Measurements from ENCODE around the gene ESR1. TPM values are rescaled to one million over a fixed set of nuclear protein-coding genes. Genes with fewer than 3 reads are reported as not detected.

Gene ESR1
- polyA plus RNA-seq, 1 donor (not counting 4 experiments of a cell fraction or from before 2014, with no cell fraction given) = 0.22 TPM

DNA sequence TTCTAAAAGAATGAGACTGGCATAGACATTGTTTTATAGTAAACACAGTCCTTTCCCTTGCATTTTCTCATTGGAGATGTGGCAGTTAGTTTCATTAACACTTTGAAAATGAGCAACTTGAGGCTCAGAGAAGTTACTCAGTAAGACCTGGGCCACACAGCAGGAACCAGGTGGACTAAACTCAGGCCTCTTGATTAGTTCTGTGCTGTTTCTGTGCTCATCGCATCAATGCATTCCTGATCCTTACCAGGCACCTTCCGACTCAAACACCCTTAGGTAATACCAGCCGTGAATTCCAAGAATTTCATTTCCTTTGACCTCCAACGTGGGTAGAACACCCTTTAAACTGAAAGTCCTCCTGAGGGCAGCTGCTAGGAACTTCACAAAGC, 362.8 kb downstream of the ESR1 start:
- Histone ChIP-seq H3K27ac (ENCODE audit: control insufficient read depth, insufficient read depth, low read length) (no peak overlapping the region), H3K9ac (ENCODE audit: control insufficient read depth, extremely low read depth, insufficient read depth, low read length) (no peak overlapping the region), H3K9me3 (ENCODE audit: control insufficient read depth, low read depth, low read length) (no peaks in the 10 kb centered on the region), H4K20me1 (ENCODE audit: control insufficient read depth, extremely low read depth, insufficient read depth, low read length) (no peaks in the 10 kb centered on the region), H3K4me1 (ENCODE audit: control insufficient read depth, extremely low read depth, insufficient read depth, low read length) (no peaks in the 10 kb centered on the region), H3K27me3 (ENCODE audit: control insufficient read depth, extremely low read depth, insufficient read depth, low read length) (no peaks in the 10 kb centered on the region), H3K4me3 (ENCODE audit: control insufficient read depth in 2 of 3, extremely low read depth in 1 of 3, insufficient read depth in 2 of 3, low read depth in 1 of 3, low read length in 3 of 3) (no peak overlapping the region), H3K79me2 (ENCODE audit: control insufficient read depth, insufficient read depth, low read length) (no peaks in the 10 kb centered on the region), H3K4me2 (ENCODE audit: control insufficient read depth, extremely low read depth, insufficient read depth, low read depth, low read length) (no peak overlapping the region), H3K36me3 (ENCODE audit: control insufficient read depth in 2 of 2, extremely low read depth in 1 of 2, insufficient read depth in 2 of 2, low read length in 2 of 2) (no peaks in the 10 kb centered on the region), H2AFZ (ENCODE audit: control insufficient read depth, low read length) (no peak overlapping the region), H3K9me1 (ENCODE audit: control insufficient read depth, extremely low read depth, insufficient read depth, low read length) (no peaks in the 10 kb centered on the region)
- TF ChIP-seq EZH2 (IDR thresholded peaks at IDR 0.05; ENCODE audit: low read length) = no peak
- TF ChIP-seq, protein P1, sequence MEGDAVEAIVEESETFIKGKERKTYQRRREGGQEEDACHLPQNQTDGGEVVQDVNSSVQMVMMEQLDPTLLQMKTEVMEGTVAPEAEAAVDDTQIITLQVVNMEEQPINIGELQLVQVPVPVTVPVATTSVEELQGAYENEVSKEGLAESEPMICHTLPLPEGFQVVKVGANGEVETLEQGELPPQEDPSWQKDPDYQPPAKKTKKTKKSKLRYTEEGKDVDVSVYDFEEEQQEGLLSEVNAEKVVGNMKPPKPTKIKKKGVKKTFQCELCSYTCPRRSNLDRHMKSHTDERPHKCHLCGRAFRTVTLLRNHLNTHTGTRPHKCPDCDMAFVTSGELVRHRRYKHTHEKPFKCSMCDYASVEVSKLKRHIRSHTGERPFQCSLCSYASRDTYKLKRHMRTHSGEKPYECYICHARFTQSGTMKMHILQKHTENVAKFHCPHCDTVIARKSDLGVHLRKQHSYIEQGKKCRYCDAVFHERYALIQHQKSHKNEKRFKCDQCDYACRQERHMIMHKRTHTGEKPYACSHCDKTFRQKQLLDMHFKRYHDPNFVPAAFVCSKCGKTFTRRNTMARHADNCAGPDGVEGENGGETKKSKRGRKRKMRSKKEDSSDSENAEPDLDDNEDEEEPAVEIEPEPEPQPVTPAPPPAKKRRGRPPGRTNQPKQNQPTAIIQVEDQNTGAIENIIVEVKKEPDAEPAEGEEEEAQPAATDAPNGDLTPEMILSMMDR (optimal IDR thresholded peaks at IDR 0.05 in 1 of 3, IDR thresholded peaks at IDR 0.05 in 1 of 3, conservative IDR thresholded peaks at IDR 0.05 in 1 of 3; ENCODE audit: extremely low read depth in 1 of 3, insufficient read depth in 2 of 3, low read length in 3 of 3) = no peak
- DNase-seq (ENCODE audit: low read depth, low spot score) = no peak
- dilution Hi-C loops (cut with MboI; ENCODE audit: extremely low pct_ligation_motif_present, low sequenced_read_pairs) = no loop called here
- no peak for FAIRE-seq

DNA sequence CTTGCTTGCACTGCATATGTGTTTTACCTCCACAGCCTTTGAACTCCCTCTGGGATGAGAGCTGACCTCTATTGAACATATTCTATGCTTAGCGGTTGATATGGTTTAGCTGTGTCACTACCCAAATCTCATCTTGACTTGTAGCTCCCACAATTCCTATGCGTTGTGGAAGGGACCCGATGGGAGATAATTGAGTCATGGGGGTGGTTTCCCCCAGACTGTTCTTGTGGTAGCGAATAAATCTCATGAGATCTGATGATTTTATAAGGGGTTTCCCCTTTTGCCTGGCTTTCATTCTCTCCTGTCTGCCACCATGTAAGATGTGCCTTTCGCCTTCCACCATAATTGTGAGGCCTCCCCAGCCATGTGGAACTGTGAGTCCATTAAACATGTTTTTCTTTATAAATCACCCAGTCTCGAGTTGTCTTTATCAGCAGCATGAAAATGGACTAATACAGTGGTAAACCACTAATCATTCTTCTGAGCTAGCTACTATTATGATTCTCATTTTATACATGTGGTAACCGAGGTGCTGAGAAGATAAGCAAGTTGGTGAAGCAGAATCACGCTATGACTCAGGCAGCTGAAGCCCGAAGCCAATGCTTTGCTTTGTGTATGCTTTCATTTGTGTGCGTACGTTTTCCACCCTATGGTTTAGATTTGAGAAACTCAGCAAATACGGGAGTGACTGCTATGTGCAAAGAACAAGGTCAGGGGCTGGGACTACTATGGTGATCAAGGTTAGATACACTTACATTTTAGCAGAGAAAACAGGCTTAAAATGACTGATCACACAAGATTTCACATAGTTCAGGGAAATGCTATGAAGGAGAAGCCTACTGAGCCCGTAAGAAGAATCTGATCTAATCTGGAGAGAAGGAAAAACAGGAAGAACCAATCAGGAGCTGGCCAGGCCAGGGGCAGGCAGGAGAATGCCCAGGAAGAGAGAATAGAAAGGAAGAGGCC, 363.5 kb downstream of the ESR1 start:
- TF ChIP-seq EZH2 (IDR thresholded peaks at IDR 0.05; ENCODE audit: low read length) = no peak
- TF ChIP-seq, protein P1 (optimal IDR thresholded peaks at IDR 0.05 in 1 of 3, IDR thresholded peaks at IDR 0.05 in 1 of 3, conservative IDR thresholded peaks at IDR 0.05 in 1 of 3; ENCODE audit: extremely low read depth in 1 of 3, insufficient read depth in 2 of 3, low read length in 3 of 3) = no peak
- Histone ChIP-seq H3K9ac (ENCODE audit: control insufficient read depth, extremely low read depth, insufficient read depth, low read length) (no peak overlapping the region), H3K4me1 (ENCODE audit: control insufficient read depth, extremely low read depth, insufficient read depth, low read length) (no peaks in the 10 kb centered on the region), H3K4me3 (ENCODE audit: control insufficient read depth in 2 of 3, extremely low read depth in 1 of 3, insufficient read depth in 2 of 3, low read depth in 1 of 3, low read length in 3 of 3) (no peak overlapping the region), H2AFZ (ENCODE audit: control insufficient read depth, low read length) (no peak overlapping the region), H4K20me1 (ENCODE audit: control insufficient read depth, extremely low read depth, insufficient read depth, low read length) (no peaks in the 10 kb centered on the region), H3K36me3 (ENCODE audit: control insufficient read depth in 2 of 2, extremely low read depth in 1 of 2, insufficient read depth in 2 of 2, low read length in 2 of 2) (no peaks in the 10 kb centered on the region), H3K9me1 (ENCODE audit: control insufficient read depth, extremely low read depth, insufficient read depth, low read length) (no peaks in the 10 kb centered on the region), H3K27ac (ENCODE audit: control insufficient read depth, insufficient read depth, low read length) (no peak overlapping the region), H3K4me2 (ENCODE audit: control insufficient read depth, extremely low read depth, insufficient read depth, low read depth, low read length) (no peak overlapping the region), H3K79me2 (ENCODE audit: control insufficient read depth, insufficient read depth, low read length) (no peaks in the 10 kb centered on the region), H3K27me3 (ENCODE audit: control insufficient read depth, extremely low read depth, insufficient read depth, low read length) (no peaks in the 10 kb centered on the region), H3K9me3 (ENCODE audit: control insufficient read depth, low read depth, low read length) (no peaks in the 10 kb centered on the region)
- DNase-seq (ENCODE audit: low read depth, low spot score) (no peak), FAIRE-seq (no peak)
- dilution Hi-C loops (cut with MboI; ENCODE audit: extremely low pct_ligation_motif_present, low sequenced_read_pairs) = no loop called here

Measured in keratinocyte (primary cell).